H4 (cell line): ENCODE results near the gene ELOVL2. TPM values are rescaled to one million over a fixed set of nuclear protein-coding genes. Genes with fewer than 3 reads are reported as not detected.
"Not testable (repeated sequence)": the region's sequence is repeated elsewhere in the genome, so short reads cannot be mapped to it uniquely, and the experiment has no call there.

ENCODE experiments used
- DNase-seq: peaks from one replicate; pipeline ENCODE4 v3.0.0-alpha.2; 2015; ENCODE audit warnings: low spot score
- total RNA-seq: library from RNA; depleted of rRNA; stranded (reverse); fragments of >200 nt; shearing (Covaris generic); gene quantifications from 2 replicates; pipeline ENCODE4 v1.2.3, GENCODE V29; 2014; rRNA removed

ELOVL2 gene, protein sequence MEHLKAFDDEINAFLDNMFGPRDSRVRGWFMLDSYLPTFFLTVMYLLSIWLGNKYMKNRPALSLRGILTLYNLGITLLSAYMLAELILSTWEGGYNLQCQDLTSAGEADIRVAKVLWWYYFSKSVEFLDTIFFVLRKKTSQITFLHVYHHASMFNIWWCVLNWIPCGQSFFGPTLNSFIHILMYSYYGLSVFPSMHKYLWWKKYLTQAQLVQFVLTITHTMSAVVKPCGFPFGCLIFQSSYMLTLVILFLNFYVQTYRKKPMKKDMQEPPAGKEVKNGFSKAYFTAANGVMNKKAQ
- 0.58 and 0.85 TPM in 2 replicates for total RNA-seq

- DNase-seq, result no peak
These were observed at the start of gene ELOVL2 for GRCh38 chr6:11043961-11044711. ELOVL2 (minus strand) TSS chr6:11044305; CDS start chr6:11044230, 75 bp downstream.

- no peak for DNase-seq
These were observed 49.2 kb upstream of the ELOVL2 start for GRCh38 chr6:11093376-11093625.

- peak; percentile 21 for DNase-seq
These were observed 48.7 kb upstream of the ELOVL2 start for GRCh38 chr6:11092668-11093375.

- DNase-seq, result not testable (repeated sequence)
These were observed 47.0 kb upstream of the ELOVL2 start for GRCh38 chr6:11091141-11091540.

GRCh38 chr6:11089695-11090094, 45.6 kb upstream of the ELOVL2 start:
- DNase-seq, result no peak

DNA sequence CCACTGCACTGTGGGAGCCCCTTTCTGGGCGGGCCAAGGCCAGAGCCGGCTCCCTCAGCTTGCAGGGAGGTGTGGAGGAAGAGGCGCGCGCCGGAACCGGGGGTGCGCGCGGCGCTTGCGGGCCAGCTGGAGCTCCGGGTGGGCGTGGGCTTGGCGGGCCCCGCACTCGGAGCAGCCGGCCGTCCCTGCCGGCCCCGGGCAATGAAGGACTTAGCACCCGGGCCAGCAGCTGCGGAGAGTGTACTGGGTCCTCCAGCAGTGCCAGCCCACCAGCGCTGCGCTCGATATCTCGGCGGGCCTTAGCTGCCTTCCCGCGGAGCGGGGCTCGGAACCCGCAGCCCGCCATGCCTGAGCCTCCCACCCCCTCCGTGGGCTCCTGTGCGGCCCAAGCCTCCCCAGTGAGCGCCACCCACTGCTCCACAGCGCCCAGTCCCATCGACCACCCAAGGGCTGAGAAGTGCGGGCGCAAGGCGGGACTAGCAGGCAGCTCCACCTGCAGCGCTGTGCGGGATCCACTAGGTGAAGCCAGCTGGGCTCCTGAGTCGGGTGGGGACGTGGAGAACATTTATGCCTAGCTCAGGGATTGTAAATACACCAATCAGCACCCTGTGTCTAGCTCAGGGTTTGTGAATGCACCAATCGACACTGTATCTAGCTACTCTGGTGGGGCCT, 43.2 kb upstream of the ELOVL2 start:
- not testable (repeated sequence) for DNase-seq

GRCh38 chr6:11085758-11086435, 41.8 kb upstream of the ELOVL2 start:
- DNase-seq, result no peak

DNA sequence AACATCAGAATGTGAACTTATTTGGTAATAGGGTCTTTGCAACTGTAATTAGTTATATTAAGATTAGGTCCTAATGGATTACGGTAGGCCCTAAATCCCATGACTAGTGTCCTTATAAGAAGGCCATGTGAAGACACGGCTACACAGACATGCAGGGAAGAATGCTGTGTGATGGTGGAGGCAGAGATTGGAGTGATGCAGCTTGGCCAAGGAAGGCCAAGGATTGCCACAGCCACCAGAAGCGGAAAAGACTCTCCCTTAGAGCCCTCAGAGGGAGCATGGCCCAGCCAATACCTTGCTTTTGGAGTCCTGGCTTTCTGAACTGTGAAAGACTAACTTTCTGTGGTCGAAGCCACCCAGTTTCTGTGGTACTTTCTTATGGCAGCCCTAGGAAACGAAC, 39.9 kb upstream of the ELOVL2 start:
- DNase-seq, result no peak

- DNase-seq, result no peak
These were observed 39.4 kb upstream of the ELOVL2 start for GRCh38 chr6:11083491-11083890.

GRCh38 chr6:11080296-11080695, 36.2 kb upstream of the ELOVL2 start:
- no peak for DNase-seq

GRCh38 chr6:11078266-11078665, 34.2 kb upstream of the ELOVL2 start:
- DNase-seq, result no peak

DNA sequence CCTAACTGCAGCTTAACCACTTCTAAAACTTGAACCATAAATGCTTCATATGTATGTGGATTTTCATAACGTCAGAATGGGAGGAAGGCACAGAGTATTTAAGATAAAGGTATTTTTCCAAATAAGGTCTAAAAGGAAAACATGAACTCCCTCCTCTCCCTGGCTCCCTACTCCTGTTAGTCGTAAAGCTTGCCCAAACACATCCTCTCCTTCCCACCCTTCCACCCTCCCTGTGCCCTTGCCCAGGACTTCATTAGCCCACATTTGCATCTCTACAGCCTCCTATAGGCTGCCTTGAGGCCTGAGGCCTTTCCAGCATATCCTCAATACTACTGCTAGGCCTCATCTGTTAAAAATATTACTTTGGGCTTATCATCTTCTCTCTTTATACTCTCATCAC, 32.4 kb upstream of the ELOVL2 start:
- no peak for DNase-seq

DNA sequence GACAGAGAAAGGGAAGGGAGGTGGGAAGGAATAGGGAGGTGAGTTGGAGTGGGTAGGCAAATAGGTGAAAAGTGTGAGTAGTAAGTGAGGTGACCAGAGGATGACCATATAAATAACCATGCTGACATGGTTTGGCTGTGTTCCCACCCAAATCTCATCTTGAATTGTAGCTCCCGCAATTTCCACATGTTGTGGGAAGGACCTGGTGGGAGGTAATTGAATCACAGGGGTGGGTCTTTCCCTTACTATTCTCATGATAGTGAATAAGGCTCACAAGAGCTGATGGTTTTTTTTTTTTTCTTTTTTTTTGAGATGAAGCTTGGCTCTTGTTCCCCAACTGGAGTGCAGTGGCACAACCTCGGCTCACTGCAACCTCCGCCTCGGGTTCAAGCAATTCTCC, 28.0 kb upstream of the ELOVL2 start:
- no peak for DNase-seq

- no peak for DNase-seq
These were observed 25.7 kb upstream of the ELOVL2 start for GRCh38 chr6:11069760-11070159.

DNA sequence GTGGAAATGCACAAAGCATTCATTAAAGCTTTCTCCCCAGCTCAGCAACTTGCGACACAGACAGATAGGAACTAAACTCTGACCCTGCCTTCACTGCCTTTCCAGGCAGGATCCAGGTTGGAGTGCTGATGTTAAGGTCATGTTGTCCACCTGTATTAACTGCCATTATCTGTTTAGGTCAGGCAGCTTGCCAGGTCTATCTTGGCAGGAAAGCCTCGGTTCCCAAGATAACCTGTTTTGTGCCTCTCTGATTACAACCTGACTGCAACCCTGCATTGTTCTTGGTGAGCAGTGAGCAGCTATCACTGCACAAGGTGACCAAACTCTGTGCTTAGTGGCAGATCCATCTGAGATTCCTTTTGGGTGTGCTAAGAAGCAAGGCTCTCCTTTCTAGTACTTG, 23.2 kb upstream of the ELOVL2 start:
- DNase-seq, result no peak

DNA sequence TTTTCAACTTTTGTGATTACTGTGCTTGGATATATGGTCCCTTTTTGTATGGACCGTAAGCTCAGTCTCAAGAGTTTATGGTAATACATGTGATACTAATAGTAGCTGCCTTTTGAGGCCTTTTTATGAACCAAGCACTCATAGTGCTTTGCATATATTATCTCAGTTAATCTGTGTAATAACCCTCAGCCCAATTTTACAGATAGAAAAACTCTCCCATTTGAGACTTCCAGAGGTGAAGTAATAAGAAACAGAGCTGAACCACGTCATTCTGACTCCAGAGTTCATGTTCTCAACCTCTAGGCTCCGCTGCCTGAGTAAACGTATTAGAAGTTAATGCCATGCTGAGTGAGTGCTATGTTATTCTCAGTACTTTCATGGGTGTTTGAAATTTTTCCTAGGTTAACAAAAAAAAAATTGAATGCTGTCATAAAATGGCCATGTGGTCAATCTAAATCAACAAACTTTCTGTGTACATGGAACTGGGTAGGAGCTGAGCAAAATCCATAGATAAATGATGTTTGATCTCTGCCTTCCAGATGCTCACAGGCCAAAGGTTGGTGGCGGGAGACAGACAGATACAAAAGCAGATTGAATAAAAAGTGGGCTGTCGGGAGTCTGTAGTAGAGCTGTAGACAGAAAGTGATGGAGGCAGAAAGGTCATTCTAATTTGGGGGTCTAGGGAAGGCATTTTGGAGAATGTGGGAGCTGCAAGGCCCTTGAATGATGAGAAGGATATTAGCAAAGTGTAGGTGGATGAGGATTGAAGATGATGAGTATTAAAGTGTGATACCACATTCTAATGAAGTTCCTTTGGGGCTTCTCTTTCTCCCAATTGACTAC, 22.6 kb upstream of the ELOVL2 start:
- no peak for DNase-seq

DNA sequence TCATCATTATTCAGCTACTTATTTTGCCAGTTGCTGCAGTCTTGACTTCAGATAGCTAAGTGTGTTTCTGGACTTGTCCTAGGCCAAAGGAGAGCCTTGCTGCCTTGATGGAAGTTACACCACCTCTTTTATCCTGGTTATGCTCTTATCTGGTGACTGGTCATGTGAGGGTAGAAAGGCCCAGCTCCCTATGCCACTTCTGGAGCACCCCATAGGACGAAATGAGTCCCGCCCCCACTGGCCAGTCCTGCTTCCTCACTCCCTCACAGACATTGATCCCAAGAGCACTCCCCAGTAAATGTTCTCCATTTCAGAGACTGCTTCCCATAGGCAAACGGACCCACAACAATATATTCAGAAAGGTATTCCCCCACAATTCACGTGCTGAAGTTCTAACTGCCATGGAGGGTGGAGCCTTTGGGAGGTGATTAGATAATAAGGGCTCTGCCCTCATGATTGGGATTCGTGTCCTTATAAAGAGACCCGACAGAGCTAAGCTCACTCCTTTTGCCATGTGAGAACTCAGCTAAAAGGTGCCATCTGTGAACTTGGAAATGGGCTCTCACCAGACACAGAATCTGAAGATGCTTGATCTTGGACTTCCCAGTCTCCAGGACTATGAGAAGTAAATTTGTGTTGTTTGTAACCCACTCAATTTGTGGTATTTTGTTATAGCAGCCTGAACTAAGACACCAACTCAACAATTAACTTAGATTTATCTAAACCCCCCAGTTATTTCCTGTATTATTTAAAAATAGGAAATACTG, 21.5 kb upstream of the ELOVL2 start:
- DNase-seq, result no peak

DNA sequence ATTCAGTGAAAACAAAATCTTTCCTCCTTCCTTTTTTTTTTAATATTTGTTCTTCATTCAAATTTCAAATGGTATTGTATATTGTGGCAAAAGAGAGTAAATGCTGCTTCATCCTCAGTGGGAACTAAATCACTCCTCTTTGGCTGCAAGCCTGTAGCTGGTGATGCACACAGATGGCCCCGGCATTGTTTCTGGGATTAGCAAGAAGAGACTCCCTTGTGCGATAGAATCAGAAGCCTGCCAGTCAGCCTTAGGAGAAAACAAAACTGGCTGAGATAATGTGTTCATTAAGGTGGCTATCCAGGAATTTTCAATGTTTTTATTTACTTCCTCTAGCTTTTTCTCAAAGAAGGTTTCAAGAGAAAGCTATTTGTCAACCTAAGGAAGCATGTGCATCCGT, 20.7 kb upstream of the ELOVL2 start:
- DNase-seq, result no peak

- DNase-seq, result no peak
These were observed 18.6 kb upstream of the ELOVL2 start for GRCh38 chr6:11062715-11063114.

- no peak for DNase-seq
These were observed 18.0 kb upstream of the ELOVL2 start for GRCh38 chr6:11062083-11062482.
